GM18499 (cell line): ENCODE measurements around the gene CAPS2.
A peak's percentile ranks its signal among the peaks of the same experiment; 100 is the strongest.

Source experiments
- ATAC-seq: cut with Tn5 transposase; IDR thresholded peaks from one replicate; pipeline ENCODE4 v1.9.1; 2021; ENCODE audit warnings: moderate number of reproducible peaks; ENCODE audit not compliant: insufficient read depth, unreplicated experiment

CAPS2 gene

DNA sequence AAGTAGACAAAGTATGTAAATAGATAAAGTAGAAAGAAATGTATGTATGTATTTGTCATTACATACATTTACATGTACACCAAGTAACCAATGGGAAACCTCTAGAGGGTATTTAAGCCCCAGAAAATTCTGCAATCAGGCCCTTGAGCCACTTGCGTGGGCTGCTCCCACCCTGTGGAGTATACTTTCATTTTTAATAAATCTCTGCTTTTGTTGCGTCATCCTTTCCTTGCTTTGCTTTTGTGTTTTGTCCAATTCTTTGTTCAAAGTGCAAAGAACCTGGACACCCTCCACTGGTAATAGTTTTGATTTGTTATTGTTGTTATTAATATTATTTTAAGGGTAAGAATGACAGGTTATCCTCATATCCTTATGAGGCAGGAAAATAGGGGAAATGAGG is 21.8 kb downstream of the CAPS2 start:
- no peak for ATAC-seq

DNA sequence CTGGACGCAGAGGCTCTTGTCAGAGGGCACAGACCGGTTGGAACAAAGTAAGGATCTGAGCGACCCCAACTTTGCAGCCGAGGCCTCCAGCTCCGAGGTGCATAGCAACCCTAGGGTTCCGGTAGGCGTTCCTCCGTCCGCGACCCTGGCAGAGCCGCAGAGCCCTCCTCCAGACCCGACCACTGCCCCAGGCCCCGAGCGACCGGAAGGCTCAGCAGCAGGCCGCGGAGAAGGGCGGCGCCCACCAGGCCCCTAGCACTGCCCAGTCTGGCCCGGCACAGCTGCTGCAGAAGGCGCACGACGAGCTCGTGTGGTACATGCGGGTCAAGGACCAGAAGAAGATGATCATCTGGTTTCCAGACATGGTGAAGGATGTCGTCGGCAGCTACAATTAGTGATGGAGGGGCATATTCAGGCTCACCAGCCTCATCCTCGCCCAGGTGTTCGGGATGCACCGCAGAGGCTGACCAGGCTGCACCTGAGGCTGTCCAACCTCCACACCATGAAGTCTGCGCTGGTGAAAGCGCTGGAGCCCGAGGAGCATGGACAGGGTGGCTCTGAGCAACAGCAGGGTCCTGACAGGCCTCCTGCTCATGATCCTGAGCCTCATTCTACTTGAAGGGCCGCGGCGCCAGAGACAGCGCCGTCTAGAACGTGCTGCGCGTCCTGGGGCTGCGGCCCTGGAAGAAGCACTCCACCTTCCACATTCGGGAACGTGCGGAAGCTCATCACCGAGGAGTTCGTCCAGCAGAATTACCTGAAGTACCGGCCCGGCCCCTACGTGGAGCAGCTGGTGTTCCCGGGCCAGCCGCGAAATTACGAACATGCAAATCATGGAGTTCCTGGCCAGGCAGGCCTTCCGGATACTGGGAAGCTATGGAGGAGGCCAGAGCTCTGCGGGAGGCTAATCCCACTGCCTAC is 24.5 kb downstream of the CAPS2 start:
- no peak for ATAC-seq

DNA sequence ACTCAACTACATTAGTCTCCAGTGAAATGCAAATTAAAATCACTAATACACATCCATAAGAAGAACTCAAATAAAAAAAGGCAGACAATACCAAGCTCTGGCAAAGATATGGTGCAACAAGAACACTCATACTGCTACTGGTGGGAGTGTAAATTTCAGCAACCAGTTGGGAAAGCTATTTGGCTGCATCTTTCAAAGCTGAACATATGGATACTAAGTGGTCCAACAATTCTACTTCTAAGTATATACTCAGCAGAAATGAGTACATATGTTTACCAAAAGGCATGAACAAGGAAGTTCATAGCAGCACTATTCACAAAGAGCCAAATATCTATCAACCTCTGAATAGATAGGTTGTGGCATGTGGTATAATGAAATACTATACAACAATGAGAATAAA is 27.3 kb downstream of the CAPS2 start:
- ATAC-seq: no peak

DNA sequence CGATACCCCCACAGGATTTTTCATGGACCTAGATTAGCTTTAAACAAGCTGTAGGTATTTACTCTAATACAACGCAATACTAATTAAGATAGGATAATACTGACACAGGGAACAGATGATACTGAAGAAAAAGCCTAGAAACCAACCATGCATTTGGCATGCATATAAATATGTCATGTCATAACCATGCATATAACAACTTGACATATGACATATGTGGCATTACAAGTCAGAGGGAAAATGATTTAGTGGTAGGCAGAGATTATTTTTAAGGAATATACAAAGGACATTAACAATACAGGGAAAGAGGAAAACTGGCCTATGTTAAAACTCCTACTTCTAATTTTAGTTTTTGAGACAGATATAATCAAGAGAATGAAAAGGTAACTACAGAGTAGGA is 27.9 kb downstream of the CAPS2 start:
- no peak for ATAC-seq

DNA sequence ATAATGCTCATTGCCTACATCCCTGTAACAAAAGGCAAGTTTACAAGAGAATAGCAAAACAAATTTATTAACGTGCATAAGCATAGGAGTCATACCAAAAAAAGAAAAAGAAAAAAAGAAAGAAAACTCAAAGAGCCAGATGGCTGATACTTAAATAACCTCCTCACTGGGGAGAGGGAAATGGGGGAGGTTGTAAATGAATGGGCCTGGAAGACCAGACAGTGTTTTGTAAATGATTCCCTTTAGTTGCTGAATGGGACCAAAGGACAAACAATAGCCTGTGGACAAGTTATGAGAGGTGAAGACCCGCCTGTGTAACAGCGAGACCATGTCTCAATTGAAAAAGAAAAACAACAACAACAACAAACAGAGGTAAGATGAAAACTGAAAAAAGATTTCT is 35.3 kb downstream of the CAPS2 start:
- ATAC-seq: no peak

DNA sequence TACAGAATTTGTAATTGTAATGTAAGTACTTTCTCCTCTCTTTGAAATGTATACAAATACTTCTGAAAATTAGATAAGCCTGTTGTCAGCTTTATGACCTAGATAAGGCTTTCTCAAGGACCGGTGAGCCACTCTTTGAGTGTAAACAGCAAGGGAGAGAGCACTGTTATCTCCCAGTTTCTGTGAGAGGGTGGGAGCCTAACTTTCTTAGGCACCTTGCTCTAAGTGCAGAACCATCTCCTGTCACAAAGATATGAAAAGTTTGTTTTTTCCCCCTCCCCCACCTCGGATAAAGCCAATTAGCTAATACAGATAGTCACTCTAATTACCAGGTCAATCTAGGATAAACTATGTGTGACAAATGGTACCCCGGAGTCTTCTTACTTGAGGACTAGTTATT is 35.8 kb downstream of the CAPS2 start:
- no peak for ATAC-seq

DNA sequence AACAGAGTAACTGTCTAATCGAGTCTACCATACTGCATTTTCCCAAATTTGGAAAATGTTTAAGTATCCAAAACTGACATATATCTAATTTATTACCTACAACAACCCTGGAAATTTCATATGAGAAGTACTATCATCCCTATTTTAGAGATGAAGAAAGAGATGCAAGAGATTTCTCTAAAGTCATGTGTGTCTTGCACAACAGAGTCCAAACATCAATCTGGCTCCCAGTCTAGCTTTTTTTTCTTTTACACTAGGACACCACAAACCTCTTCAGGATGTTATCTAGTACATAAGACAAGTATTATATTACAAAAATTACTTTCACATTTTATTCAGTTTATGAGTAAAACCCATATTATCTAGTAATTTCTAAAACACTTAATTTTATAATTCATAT is 39.1 kb downstream of the CAPS2 start:
- ATAC-seq: no peak

DNA sequence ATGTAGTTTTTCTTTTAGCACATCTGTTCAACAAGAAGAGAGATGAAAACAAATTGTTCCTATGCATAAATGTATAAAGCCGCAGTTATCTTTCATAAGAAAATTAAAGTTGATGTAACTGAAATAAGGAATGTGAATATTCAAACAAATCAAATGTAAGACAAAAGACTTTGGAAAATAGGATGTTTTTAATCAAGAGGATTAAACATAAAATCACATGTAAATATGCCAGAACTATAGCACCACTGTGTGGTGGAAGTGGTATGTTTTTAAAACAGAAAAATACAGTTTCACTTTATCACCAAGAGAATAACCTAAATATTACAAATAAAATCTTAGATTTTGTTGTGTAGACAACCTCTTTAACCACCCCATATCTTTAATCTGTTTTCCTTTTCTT is 40.4 kb downstream of the CAPS2 start:
- no peak for ATAC-seq

DNA sequence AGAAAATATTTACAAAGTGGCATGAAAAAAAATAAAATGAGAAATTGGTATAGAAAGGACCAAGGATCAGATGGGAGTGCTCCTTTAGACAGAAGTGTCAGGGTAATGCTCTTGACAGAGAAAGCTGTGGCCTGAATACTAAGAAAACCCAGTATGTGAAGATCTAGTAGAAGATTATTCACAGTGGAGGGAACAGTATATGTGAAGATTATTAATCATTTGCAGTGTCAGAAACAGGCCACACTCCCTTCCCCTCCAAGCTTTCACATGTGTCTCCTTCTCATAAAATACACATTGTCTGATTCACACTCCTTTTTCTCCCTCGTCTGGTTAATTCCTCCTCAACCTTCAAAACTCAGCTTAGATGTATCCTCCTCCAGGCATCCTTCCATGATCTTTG is 41.3 kb downstream of the CAPS2 start:
- ATAC-seq: no peak

DNA sequence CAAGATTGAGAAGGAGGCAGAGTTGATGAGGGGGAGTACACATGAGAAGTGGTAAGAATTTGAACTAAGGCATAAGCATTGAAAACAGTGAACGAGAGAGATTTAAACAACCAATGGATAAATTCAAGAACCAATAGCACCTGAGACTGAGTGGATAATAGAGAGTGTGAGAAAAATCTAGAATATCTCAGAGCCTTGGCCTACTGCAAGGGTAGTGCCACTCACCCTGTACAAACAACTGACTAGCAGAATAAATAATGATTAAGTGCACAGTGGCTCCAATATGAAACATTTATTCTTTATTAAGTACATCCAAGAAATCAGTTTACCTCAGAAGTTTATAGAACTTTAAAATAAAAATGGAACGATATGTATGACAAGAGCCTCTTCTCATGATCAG is 54.4 kb downstream of the CAPS2 start:
- no peak for ATAC-seq

DNA sequence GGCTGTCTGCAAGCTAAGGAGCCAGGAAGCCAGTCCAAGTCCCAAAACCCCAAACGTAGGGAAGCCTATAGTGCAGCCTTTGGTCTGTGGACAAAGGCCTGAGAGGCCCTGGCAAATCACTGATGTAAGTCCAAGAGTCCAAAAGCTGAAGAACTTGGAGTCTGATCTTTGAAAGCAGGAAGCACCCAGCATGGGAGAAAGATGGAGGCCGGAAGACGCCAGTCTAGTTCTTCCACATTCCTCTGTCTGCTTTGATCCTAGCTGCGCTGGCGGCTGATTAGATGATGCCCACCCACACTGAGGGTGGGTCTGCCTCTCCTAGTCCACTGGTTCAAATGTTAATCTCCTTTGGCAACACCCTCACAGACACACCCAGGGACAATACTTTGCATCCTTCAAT is 58.5 kb downstream of the CAPS2 start:
- ATAC-seq: no peak

DNA sequence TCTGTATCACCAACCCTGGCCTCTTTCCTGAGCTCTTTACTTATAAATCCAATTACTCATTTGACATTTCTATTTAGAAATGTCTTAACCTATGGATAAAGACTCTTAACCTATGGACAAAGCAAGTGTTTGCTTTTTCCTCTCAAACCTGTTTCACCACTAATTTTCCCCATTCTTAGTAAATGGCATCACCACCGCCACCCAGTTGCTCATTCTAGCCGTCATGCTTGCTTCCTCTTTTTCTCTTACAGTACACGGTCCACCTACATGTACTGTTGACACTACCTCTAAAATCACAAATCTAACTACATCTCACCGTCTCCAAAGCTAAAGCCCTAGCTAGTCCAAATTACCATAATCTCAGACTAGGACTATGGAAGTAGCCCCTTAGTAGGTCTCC is 60.0 kb downstream of the CAPS2 start:
- no peak for ATAC-seq

DNA sequence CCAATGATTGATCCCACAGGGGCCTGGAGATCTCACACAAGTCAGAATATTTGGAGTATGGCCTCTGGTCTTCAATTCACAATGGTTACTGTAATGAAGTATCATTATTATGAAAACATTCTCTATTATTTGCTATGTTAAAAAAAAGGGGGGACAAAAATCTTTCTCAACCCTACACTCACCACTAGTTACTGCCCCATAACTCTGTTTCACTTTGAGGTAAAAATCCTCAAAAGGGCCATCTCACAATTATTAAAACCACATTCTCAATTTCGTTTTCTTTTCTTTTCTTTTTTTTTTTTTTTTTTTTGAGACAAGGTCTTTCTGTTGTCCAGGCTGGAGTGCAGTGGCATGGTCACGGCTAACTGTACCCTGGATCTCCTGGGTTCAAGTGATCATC is 60.9 kb downstream of the CAPS2 start:
- ATAC-seq: no peak

DNA sequence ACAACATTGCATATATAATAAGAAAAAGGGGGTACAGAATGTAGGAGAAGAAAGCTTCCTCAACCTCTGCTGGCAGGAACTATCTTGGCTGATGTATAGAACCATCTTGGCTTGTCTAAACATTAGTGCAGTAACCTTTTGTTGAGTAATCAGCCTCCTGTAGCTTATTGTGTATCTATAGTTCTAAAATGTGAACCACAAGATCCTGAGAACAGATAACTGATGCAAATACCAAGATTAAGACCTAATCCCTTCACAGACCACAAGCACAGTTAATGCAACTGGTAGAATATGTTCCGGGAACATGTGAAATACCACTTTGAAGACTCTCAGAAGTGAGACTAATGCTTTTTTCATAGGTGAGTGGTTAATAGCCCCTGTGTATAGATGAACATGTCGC is 69.8 kb downstream of the CAPS2 start:
- no peak for ATAC-seq

DNA sequence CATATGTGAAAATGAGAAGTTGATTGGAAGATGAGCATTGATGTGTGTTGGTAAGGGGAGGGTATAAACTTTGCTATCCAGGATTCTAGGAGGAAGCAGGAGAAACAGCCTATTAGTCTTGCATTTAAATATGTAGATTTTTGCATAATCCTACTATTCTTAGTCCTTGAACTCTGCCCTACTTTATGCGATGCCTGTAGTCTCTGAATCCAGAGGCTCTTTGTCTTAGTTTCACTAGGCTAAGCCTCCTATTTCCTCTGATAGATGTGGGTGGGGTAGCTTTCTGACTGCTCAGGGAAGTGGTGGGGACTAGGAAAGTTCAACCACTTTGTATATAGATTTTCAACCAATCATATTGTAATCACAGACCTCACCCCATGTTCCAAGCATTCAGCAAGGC is 71.0 kb downstream of the CAPS2 start:
- no peak for ATAC-seq

DNA sequence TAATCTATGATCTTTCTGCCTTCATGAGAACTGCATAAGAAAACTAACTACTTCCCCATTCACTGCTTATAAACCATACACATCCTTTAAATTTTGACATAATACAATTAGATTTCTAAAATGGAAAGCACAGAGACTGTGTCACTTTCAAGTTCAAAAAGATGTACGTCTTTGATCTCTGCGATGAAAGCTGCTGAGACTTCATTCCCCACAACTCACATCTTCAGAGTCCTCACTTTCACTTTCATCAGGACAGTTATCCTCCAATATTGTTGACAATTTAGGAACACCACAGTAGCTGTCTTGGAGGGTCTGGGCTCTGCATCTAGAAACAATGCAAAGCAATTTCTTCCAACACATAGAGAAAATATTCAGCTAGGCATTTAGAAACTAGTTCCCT is 72.6 kb downstream of the CAPS2 start:
- ATAC-seq: no peak

DNA sequence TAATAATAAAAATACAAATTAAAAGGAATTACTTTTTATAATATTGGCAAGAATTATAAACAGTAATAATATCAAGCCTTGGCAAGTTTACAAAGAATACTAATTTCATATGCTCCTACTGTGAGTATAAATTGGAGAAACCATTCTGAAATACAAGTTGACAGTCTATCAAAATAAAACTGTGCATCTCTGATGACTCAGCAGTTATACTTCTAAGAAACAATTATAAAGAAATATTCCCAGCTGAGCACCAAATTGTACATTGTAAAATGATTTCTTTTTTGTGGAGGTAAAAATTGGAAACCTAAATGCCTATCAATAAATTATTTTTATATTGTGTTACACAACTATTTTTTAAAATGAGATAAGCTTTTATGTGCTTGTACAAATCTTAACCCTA is 85.0 kb downstream of the CAPS2 start:
- no peak for ATAC-seq

DNA sequence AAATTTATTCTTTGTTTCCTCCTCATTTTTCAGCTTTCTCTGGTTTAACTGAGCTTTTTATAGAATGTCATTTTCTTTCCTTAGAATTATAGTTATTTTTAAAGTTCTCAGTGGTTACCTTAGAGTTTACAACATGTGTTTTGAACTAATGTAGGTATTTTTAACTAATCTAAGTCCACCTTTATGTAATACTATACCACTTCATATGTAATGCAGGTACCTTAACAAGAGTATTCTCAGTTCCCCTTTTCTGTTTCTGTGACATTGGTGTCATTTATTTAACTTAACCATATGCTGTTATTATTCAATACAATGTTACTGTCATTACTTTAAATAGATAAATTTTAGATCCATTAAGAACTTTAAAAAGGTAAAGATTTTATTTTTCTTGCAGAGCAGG is 90.1 kb downstream of the CAPS2 start:
- ATAC-seq: peak; percentile 95

DNA sequence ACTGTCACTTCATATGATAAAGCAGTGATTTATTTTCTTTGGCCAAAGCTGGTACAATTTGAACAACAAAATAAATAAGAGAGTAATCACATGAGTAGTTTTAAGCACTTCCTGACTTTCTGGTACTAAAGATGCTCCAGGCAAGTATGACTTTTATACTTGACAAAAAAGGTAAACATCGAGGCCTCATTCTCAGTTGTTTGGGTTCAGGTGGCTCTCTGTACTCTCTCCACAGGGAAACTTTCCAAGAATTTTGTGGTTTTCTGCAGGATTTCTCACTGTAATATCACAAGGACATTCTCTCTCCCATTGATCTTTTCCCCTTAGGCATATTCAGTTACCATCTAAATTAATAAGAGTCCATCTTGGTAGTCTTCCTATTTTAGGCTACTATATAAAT is 93.9 kb downstream of the CAPS2 start:
- no peak for ATAC-seq

DNA sequence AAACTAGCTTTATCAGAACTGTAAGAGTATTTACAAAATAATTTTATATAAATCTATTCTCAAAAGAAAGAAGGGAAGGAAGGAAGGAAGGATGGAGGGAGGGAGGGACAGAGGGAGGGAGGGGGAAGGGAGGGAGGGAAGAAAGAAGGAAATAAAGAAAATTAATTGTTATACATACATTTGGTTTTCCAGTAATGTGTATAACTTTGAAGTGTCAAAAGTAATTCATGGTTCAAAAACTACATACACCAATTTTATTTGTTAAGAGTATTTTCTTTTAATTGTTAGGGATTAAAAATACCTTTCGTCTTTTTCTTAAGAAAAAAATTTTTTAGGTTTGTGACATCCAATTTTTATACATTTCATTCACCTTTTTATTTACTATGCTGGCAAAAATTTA is 103.0 kb downstream of the CAPS2 start:
- no peak for ATAC-seq
